GM19467 (cell line): Measurements from ENCODE around the gene FCN3.

Experiments
- ATAC-seq: cut with Tn5 transposase; IDR thresholded peaks from one replicate; pipeline ENCODE4 v1.9.1; 2021; ENCODE audit warnings: mild to moderate bottlenecking, moderate library complexity; ENCODE audit not compliant: unreplicated experiment

The FCN3 gene

GRCh38 chr1:27360159-27361043 is 14.2 kb downstream of the FCN3 start:
- no peak for ATAC-seq

DNA sequence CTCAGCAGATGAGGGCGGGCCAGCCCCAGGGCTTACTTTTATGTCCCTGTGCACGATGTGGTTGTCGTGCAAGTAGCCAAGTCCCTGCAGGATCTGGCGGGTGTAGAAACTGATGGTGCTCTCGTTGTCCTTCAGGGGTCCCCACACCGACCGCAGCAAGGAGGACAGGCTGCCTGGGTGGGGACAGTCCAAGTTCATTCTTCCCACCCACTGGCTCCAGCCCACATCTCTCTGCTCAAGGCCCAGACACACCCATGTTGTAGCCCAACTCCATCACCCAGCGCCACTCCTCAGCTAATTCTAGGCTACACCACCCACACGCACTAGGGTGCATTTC is 14.8 kb downstream of the FCN3 start:
- ATAC-seq: no peak

DNA sequence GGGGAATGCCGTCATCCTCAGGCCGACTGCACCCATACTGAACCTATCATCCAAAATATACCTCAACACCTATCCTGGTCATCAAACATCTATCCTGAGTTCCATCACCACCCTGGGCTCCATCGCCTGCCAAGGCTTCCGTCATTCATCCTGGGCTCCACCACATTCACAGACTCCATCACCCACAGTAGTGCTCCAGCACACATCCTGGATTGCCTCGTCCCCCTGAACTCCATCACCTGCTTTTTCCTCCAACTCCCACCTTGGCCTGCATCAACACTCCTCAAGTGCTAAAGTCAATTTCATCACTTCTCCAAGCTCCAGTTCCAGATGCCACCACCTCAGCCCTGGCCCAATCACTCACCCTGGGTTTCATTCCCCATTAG is 15.7 kb downstream of the FCN3 start:
- ATAC-seq: no peak

DNA sequence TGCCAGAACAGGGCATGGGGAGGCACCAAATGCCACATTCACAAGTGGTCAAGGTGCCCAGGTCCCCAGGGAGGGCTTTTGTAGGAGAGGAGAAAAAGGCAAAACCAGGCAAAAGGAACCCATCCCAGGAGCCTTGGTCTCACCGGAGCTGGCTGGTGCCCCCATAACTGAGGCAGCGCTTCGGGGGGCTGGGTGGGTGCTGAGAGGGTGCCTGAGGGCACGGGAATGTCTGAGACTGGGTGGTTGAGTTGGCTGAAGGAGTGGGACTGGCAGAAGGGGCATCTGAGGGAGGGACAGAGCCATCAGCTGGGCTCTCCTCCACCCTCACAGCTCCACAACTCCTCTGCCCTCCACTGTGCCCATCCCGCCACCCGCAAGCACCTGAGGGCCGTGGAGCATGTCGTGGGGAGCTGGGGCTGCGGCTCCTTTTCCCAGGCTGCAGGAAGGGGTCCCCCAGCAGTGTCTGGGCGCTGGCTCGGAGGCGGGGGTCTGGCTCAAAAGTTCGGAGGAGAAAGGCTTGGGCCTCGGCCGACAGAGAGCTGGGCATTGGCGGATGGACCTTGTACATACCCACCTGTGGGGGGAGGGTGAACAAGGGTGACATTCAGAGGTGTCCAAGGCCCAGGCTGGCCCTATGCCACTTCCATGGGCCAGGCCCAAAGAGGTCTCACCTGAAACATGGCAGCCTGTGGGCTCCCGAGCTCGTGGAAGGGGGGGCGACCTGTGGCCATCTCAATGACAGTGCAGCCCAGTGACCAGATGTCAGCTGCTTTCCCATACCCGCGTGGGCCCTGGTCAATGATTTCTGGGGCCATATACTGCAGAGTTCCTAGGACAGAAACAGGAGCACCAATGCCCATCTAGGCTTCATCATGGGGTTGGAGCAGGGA is 16.3 kb downstream of the FCN3 start:
- ATAC-seq: no peak

GRCh38 chr1:27357281-27358037 is 17.2 kb downstream of the FCN3 start:
- no peak for ATAC-seq

- ATAC-seq: no peak
Measured at GRCh38 chr1:27356619-27357280, 17.9 kb downstream of the FCN3 start.

DNA sequence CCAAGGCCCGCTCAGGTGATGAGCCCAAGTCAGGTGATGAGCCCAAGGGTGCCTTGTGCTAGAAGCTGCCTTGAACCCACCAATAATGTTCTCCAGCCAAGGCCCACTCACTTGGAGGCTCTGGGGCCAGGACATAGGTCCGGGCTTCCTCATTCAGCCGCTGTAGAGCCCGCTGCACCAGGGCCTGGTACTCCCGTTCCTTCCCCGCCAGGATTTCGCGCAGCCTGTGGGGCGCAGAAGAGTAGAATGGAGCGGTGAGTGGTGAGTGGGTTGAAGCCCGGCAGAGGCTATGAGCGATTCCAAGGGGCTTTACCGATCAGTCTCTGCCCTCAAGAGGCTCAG is 18.4 kb downstream of the FCN3 start:
- ATAC-seq: no peak

- no peak for ATAC-seq
Measured at GRCh38 chr1:27355683-27356082, 18.9 kb downstream of the FCN3 start.

GRCh38 chr1:27353629-27354028 is 21.0 kb downstream of the FCN3 start:
- no peak for ATAC-seq

- no peak for ATAC-seq
Measured at GRCh38 chr1:27353166-27353565, 21.5 kb downstream of the FCN3 start.

DNA sequence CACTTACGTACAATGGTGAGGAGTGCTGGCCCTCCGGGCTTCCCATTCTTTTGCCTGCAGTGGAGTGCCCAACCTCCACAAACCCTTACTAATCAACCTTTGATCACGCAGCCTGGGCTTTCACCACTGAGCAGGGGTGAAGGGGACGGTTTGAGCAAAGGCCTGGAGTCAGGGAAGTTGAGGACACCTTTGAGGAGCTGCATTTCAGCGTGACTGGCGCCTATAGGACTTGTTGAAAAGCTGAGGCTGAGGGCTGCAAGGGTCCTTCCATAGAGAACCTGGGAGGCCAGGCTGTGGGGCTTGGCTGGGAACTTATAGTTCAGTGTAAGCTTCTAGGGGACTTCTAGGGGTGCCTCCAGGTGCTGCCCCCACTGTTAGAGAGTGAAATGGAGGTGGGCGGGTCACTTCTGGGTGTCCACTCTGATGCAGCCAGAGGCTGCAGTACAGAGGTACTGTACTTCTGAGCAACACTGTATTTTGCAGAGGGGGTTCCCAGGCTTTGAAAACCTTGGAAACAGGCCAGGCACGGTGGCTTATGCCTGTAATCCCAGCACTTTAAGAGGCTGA is 23.0 kb downstream of the FCN3 start:
- no peak for ATAC-seq

- no peak for ATAC-seq
Measured at GRCh38 chr1:27350663-27351540, 23.7 kb downstream of the FCN3 start.

GRCh38 chr1:27349784-27350662 is 24.6 kb downstream of the FCN3 start:
- no peak for ATAC-seq

GRCh38 chr1:27348861-27349783 is 25.5 kb downstream of the FCN3 start:
- no peak for ATAC-seq

GRCh38 chr1:27346991-27347624 is 27.5 kb downstream of the FCN3 start:
- no peak for ATAC-seq

- ATAC-seq: no peak
Measured at GRCh38 chr1:27346357-27346756, 28.3 kb downstream of the FCN3 start.

DNA sequence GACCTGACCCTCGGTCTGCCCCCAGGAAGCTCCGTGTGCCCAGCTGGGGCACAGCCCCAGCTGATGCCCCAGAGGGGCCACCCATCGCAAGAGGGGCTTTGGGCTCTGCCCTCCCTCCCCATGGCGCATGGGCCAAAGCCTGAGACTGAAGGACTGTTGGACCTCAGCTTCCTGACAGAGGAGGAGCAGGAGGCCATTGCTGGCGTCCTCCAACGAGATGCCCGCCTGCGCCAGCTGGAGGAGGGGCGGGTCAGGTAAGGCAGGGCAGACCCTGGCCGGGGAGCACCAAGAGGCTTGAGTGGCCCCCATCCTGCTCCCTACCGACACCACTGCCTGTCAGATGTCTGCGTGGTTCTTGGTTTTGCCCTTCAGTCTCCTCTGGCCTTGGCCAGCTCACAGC is 29.4 kb downstream of the FCN3 start:
- ATAC-seq: no peak
